GM21723 (cell line): ENCODE results near the gene DUOXA2.
"Not testable (repeated sequence)": the region's sequence is repeated elsewhere in the genome, so short reads cannot be mapped to it uniquely, and the experiment has no call there.

Experiments used
- ATAC-seq: cut with Tn5 transposase; IDR thresholded peaks from one replicate; pipeline ENCODE4 v1.9.1; 2021; ENCODE audit warnings: mild to moderate bottlenecking, moderate library complexity; ENCODE audit not compliant: unreplicated experiment

The DUOXA2 gene

DNA sequence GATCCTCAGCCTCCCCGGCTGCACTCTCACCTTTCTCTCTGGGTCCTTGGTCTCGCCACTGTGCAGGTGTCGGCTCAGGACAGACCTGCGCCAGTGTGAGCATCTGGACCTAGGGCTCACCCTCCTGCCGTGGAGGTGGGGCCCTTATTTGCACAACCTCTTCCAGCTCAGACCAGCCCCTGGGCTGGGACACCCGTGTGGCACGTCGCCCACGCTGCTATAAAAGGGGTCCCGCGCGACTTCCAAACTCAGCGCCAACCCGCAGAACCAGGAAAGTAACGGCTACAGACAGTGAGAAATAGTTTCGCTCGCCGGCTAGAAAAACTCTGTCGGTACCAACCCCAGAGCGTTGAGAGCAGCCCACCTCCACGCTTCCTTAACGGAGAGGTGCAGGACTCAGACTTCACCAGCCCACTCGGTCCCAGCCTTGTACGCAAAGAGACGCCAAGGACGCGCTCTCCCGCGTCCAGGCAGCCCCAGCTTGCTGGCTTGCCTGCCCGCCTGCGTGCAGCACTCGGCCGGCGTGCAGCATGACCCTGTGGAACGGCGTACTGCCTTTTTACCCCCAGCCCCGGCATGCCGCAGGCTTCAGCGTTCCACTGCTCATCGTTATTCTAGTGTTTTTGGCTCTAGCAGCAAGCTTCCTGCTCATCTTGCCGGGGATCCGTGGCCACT is at the start of gene DUOXA2, which contains the start of gene DUOX2:
Gene DUOXA2 (plus strand): TSS at position 251 of the 675 bp plus-strand sequence. CDS start 280 bp downstream, at position 531.
Gene DUOX2 (minus strand): TSS at position 97 of the 675 bp plus-strand sequence. CDS start 761 bp downstream, outside the sequence.
- ATAC-seq = no peak

DNA sequence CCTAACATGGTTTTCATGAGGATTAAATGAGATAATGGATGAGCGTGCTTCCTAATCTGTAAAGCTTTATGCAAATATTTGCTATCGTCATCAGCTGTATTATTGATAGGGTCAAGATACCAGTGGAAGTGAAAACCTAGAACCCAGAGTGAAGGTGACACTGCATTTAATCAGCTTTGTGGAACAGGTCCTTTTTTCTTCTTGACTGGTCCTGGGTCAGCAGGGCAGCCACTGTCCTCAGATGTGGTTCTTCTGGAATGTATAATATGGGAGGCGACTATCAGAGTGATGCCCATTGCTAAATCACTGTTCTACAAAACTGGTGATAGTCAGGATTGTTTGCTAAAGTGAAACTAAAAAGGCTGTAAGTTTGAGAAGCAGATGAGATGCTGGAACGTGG is 49.7 kb upstream of the DUOXA2 start:
- no peak for ATAC-seq

DNA sequence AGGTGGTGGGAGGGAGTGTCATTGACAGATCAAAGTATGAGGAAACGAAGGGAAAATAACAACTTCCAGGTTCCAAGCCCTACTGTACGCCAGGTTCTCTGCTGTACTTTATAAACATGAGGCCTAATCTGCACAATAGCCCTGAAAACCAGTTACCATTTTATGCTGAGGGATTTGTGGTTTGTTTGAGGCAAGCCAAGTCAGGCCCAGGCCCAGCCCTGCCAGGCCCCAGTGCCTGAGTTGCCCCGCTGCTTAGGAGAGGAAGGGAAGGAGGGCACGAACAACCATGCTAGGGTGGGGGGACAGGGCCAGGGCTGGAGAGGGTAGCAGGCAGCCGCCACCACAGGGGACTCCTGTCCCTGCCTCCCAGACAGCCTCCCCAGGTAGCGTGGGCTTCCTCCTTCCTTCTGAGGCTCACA is 44.2 kb upstream of the DUOXA2 start:
- ATAC-seq = not testable (repeated sequence)

GRCh38 chr15:45073602-45074001 is 40.5 kb upstream of the DUOXA2 start:
- ATAC-seq = not testable (repeated sequence)

DNA sequence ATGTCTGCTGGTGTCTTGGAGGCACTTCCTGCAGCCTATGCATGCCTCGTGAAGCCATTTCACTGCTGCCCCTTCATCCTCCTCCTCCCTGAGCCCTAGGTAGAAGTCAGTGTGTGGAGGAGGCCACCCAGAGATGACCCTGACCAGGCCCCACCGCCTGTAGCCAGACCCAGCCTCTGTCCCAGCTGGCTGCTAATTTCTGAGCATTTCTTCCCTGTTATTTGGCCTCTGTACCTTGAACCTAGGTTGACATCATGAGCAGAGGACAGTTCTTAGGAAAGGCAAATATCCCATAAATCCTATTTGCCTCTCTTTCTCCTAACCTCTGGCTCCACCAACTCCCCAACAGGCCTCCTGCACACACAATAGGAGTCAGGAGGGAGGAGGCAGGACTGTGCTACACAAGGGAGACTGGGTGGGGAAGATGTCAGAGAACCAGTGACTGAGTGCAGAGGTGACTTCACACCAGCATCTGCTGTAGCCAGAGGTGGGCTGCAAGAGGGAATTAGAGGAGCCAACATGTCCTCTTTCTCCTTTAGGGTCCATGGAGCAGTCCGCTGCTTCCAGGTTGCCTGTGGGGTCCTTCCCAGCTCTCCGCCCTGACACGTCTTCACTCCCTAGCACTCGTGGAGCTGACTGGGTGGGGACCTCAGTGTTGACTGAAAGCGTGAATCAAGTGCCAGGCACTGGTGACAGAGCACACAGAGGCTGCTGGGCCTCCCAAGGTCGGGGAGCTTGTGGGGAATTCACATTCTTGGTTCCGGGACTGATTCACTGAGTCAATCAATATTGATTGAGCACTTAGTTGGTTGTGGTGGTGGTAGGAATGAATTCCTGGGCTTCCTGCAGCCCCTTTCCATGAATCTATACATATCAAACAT is 38.4 kb upstream of the DUOXA2 start:
- not testable (repeated sequence) for ATAC-seq

GRCh38 chr15:45077391-45077790 is 36.7 kb upstream of the DUOXA2 start:
- ATAC-seq = not testable (repeated sequence)

DNA sequence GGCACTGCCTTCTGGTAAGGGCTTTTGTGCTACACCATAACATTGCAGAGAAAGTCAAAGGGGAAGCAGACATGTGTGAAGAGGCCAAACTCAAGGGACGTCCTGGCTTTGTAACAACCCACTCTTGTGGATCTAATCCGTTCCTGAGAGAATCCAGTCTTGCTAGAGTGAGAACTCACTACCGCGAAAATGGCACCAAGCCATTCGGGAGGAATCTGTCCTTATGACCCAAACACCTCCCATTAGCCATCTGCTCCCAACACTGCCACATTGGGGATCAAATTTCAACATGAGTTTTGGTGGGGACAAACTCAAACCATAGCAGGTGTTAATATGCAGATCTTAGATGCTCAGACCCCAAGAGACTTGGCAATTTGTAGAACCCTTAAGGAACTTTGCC is 34.9 kb upstream of the DUOXA2 start:
- ATAC-seq = not testable (repeated sequence)

DNA sequence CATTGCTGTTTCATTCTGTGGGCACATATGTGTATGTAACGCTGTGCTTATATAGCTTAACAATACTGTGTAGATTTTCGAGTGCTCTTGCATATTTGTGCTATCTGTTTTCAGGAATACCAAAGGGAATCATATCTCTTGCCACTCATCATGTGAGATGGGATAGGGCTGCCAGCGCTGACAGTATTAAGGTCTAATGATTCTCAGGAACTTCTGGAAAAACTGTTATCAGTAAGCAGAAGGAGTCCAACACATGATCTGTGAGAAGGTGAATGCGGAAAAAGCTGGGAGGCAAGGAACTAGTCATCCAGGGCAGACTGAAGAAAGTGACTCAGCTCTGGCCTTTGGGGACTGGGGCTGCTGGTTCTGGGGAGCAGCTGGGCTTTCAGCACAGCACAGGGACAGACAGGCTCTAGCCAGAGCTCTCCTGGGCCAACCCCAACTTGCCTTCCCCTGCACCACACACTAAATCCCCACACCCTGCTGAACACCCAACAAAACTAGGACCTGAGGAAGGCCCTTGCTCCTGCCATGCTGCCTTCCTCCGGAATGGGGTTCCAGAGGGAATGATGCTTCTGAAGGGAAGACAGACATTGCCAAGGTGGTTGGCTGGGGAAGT is 34.4 kb upstream of the DUOXA2 start:
- not testable (repeated sequence) for ATAC-seq

DNA sequence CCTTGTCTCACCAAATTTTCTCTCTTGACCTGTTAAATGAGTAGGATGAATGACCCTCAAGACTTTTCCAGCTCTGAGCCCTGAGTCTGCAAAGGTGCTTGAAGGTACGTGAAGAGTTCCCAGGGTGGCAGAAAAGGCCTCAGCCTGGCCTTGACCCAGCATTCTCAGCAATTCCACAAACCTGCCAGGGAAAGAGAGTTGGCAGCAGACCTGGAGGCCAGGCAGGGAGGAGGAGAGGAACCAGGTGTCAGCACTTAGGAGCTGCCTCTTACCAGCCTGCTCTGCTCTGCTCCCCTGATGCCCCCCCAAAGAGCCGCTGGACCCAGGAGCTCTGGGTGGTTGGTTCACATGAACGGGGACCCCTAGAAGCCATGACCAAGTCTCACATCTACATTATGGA is 33.5 kb upstream of the DUOXA2 start:
- ATAC-seq = not testable (repeated sequence)

GRCh38 chr15:45082412-45082811 is 31.7 kb upstream of the DUOXA2 start:
- ATAC-seq = not testable (repeated sequence)

- ATAC-seq = no peak
Measured at GRCh38 chr15:45083223-45083622, 30.9 kb upstream of the DUOXA2 start.

GRCh38 chr15:45084163-45084562 is 30.0 kb upstream of the DUOXA2 start:
- ATAC-seq = no peak

DNA sequence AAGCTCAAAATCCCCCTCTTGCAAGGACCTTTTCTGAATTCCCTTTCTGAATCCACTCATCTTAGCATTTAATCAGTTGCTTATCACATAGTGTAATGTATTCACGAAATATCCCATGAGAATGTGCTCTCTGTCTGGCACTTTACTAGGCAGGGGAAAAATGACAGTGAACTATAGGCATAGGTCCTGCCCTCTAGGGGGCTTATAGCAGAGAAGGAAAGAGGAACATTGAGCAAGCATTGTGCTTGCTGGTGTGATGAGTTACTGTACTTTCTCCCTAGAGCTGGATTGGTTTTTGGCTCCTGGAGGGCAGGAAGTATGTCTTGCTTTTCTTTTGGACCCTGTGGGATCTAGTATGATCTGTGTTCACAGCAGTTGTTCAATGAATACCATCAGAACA is 26.6 kb upstream of the DUOXA2 start:
- ATAC-seq = no peak

- no peak for ATAC-seq
Measured at GRCh38 chr15:45088801-45089711, 25.1 kb upstream of the DUOXA2 start.

GRCh38 chr15:45089712-45090373 is 24.3 kb upstream of the DUOXA2 start:
- no peak for ATAC-seq

DNA sequence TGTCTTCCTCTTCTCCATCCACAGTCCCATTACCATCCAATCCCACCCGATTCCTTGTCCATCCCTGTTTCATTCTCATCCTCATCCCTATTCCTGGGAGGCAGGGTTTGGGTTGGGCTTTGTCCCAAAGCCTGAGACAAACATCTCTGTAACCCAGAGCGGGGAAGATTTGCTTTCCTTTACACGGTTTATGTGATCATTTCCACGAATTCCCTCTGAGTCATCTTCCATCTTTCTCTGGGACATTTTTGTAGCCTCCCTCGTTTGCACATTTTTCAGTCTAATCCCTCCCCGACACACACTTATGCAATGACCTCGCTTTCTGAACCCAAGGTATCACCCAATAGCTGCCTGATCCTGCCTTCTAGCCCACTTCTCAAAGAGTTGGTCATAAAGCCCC is 23.0 kb upstream of the DUOXA2 start:
- ATAC-seq = no peak

GRCh38 chr15:45091576-45091975 is 22.6 kb upstream of the DUOXA2 start:
- no peak for ATAC-seq

- ATAC-seq = no peak
Measured at GRCh38 chr15:45093013-45093412, 21.1 kb upstream of the DUOXA2 start.

DNA sequence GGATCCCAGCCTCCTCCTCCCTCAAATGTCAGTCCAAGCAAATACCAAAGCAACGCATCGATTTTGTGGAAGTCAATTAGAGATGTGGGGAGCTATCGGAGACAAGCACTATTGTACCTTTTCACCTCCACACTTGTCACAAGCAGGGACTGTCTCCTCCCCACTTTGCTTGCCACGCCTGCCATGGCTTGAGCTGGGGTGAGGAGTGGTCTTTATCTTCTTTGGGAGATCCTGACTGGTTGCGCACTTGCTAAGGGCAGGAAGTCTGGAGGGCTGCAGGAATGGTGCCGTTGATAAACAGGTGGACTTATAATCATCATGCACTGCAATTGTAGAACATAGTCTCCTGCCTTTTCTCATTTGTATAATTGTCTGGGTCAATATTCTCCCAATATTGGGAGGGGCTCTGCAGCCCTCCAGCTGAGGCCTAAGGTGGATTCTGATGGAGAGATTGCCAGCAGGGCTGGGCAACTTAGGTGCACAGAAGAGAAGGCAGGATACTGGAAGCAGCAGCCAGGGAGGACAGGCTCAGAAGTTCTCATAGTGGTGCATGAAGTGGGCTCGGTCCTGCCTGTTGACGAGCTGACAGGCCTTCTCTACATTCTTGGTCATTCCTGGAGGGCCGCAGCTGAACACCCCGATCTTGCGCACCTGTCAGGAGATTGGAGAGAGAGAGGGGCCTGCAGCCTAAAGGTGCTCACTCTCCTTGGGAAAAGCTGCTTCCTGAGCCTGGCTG is 20.3 kb upstream of the DUOXA2 start:
- no peak for ATAC-seq
